ENCODE data around the gene NEDD8. TPM values are rescaled to one million over a fixed set of nuclear protein-coding genes. Genes with fewer than 3 reads are reported as not detected.

NEDD8 gene
- total RNA-seq (259 TPM), polyA plus RNA-seq (214 TPM)
- long read RNA-seq, donor 1, transcript NEDD8-201 (4 exons, 708 nt), result major isoform, 16 of 16 reads
- long read RNA-seq, donor 1, partial matches to known transcripts, result 0 of 16 reads
- long read RNA-seq, donor 1, other reads (novel, unspliced or antisense), result 0 of 16 reads
- long read RNA-seq, donor 2, result 0 reads
- long read RNA-seq, donor 3, transcript NEDD8-203 (3 exons, 653 nt), result minor isoform, 8 of 222 reads
- long read RNA-seq, donor 3, transcript NEDD8-201 (4 exons, 708 nt), result major isoform, 197 of 222 reads
- long read RNA-seq, donor 3, partial matches to known transcripts, result 6 of 222 reads
- long read RNA-seq, donor 3, other reads (novel, unspliced or antisense), result 0 of 222 reads
- long read RNA-seq, donor 4, transcript NEDD8-208 (3 exons, 654 nt), result minor isoform, 6 of 79 reads
- long read RNA-seq, donor 4, transcript NEDD8-201 (4 exons, 708 nt), result major isoform, 67 of 79 reads
- long read RNA-seq, donor 4, partial matches to known transcripts, result 5 of 79 reads
- long read RNA-seq, donor 4, other reads (novel, unspliced or antisense), result 0 of 79 reads
- long read RNA-seq, donor 5, transcript NEDD8-203 (3 exons, 653 nt), result minor isoform, 11 of 272 reads
- long read RNA-seq, donor 5, transcript NEDD8-201 (4 exons, 708 nt), result major isoform, 239 of 272 reads
- long read RNA-seq, donor 5, transcript NEDD8-208 (3 exons, 654 nt), result minor isoform, 5 of 272 reads
- long read RNA-seq, donor 5, partial matches to known transcripts, result 15 of 272 reads
- long read RNA-seq, donor 5, other reads (novel, unspliced or antisense), result 0 of 272 reads
- long read RNA-seq, donor 6, transcript NEDD8-201 (4 exons, 708 nt), result major isoform, 97 of 104 reads
- long read RNA-seq, donor 6, partial matches to known transcripts, result 0 of 104 reads
- long read RNA-seq, donor 6, other reads (novel, unspliced or antisense), result 0 of 104 reads
- long read RNA-seq, donor 7, transcript NEDD8-201 (4 exons, 708 nt), result major isoform, 107 of 195 reads
- long read RNA-seq, donor 7, partial matches to known transcripts, result 57 of 195 reads
- long read RNA-seq, donor 7, other reads (novel, unspliced or antisense), result 23 of 195 reads
- long read RNA-seq, donor 8, transcript NEDD8-201 (4 exons, 708 nt), result major isoform, 40 of 42 reads
- long read RNA-seq, donor 8, partial matches to known transcripts, result 0 of 42 reads
- long read RNA-seq, donor 8, other reads (novel, unspliced or antisense), result 0 of 42 reads
- long read RNA-seq, donor 9, transcript NEDD8-201 (4 exons, 708 nt), result major isoform, 83 of 89 reads
- long read RNA-seq, donor 9, partial matches to known transcripts, result 0 of 89 reads
- long read RNA-seq, donor 9, other reads (novel, unspliced or antisense), result 0 of 89 reads
- long read RNA-seq, donor 10, transcript NEDD8-201 (4 exons, 708 nt), result major isoform, 103 of 110 reads
- long read RNA-seq, donor 10, partial matches to known transcripts, result 0 of 110 reads
- long read RNA-seq, donor 10, other reads (novel, unspliced or antisense), result 0 of 110 reads

GRCh38 chr14:24232121-24232644 lies at the start of gene NEDD8:
NEDD8 (minus strand) TSS chr14:24232367; CDS start chr14:24232267, 100 bp downstream.
- DNase-seq (ENCODE audit: low read depth in 6 of 9, low spot score in 9 of 9), result peak; percentile 81 to 96 (median 89)
- Histone ChIP-seq H3K4me3 (ENCODE audit: low read length in 2 of 2) (peak within 1 kb of the TSS; percentile 66 to 77), H3K27ac (ENCODE audit: low read depth in 1 of 2, low read length in 1 of 2) (peak within 1 kb of the TSS; percentile 91 to 96), H3K9me3 (ENCODE audit: control insufficient read depth in 2 of 2, insufficient read depth in 1 of 2, low read length in 1 of 2) (peaks cover 0 to 4% of the 10 kb centered on the region in 2 donors), H3K36me3 (ENCODE audit: control insufficient read depth in 2 of 2, insufficient read depth in 2 of 2, low read length in 1 of 2) (peaks cover 18 to 28% of the 10 kb centered on the region in 2 donors), H3K4me1 (ENCODE audit: control insufficient read depth in 2 of 2, insufficient read depth in 2 of 2, low read length in 2 of 2) (peaks cover 14 to 22% of the 10 kb centered on the region in 2 donors), H3K27me3 (ENCODE audit: control insufficient read depth in 2 of 2, insufficient read depth in 1 of 2, low read length in 1 of 2) (no peaks in the 10 kb centered on the region)
- under 1% methylated on average over 30 of the region's 30 CpGs for WGBS

DNA sequence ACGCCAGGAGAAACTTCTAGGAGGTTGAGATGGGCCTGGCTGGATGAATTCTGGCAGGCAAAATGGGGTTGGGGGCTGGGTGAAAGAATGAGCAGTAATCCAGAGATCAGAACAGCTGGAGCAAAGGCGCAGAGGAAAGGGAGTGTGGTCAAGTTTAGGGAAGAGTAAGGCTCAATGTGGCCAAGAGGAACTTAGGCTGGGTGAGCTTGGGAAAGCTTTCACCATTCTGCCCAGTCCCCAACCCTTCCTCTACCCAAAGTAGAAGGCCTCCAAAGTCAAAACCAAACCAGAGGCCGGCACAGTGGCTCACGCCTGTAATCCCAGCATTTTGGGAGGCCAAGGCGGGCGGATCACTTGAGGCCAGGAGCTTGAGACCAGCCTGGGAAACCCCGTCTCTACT lies 49.5 kb upstream of the NEDD8 start:
- WGBS, result 97% methylated on average over 7 of the region's 7 CpGs
- Histone ChIP-seq H3K27ac (ENCODE audit: low read depth in 1 of 2, low read length in 1 of 2) (no peak overlapping the region), H3K4me1 (ENCODE audit: control insufficient read depth in 2 of 2, insufficient read depth in 2 of 2, low read length in 2 of 2) (peaks cover 0 to 17% of the 10 kb centered on the region in 2 donors), H3K36me3 (ENCODE audit: control insufficient read depth in 2 of 2, insufficient read depth in 2 of 2, low read length in 1 of 2) (no peaks in the 10 kb centered on the region), H3K4me3 (ENCODE audit: low read length in 2 of 2) (no peak overlapping the region), H3K9me3 (ENCODE audit: control insufficient read depth in 2 of 2, insufficient read depth in 1 of 2, low read length in 1 of 2) (no peaks in the 10 kb centered on the region), H3K27me3 (ENCODE audit: control insufficient read depth in 2 of 2, insufficient read depth in 1 of 2, low read length in 1 of 2) (no peaks in the 10 kb centered on the region)
- no peak for DNase-seq (ENCODE audit: low read depth in 6 of 9, low spot score in 9 of 9)

DNA sequence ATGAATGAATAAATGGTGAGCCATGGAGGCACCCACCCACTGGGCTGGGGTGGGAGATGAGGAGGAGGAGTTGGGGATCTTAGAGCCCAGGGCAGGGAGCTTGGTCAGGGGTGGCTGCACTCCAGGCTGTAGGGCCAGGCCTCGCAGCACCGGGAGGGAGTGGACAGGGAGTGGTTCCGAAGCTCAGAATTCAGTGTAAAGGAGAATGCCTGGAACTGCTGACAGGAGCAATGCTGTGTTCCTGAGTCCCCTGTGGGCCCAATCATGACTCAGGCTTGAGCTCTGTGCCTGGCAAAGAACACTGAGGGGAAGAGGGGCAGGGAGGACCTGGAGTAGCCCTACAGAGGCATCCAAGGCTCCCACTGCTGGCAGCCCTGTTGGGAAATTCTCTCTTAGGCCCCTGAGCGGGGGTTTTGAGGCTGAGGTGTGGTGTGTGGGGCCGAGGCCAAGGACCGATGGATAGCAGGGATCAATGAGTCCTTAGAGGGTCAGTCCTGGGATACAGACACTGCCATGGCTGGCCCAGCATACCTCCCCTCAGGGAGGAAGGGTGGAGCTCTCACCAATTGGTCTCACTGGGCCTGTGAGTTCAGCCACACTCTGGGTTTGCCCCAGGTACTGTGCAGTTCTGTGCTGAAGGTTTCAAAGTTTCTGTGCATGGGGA lies 48.8 kb upstream of the NEDD8 start:
- WGBS, result 98% methylated on average over 6 of the region's 6 CpGs
- H3K9me3 ChIP-seq (ENCODE audit: control insufficient read depth in 2 of 2, insufficient read depth in 1 of 2, low read length in 1 of 2), result no peaks in the 10 kb centered on the region
- no peak overlapping the region for H3K4me3 ChIP-seq (ENCODE audit: low read length in 2 of 2)
- no peaks in the 10 kb centered on the region for H3K27me3 ChIP-seq (ENCODE audit: control insufficient read depth in 2 of 2, insufficient read depth in 1 of 2, low read length in 1 of 2)
- H3K4me1 ChIP-seq (ENCODE audit: control insufficient read depth in 2 of 2, insufficient read depth in 2 of 2, low read length in 2 of 2), result peaks cover 0 to 17% of the 10 kb centered on the region in 2 donors
- no peak for DNase-seq (ENCODE audit: low read depth in 6 of 9, low spot score in 9 of 9)
- H3K36me3 ChIP-seq (ENCODE audit: control insufficient read depth in 2 of 2, insufficient read depth in 2 of 2, low read length in 1 of 2), result no peaks in the 10 kb centered on the region
- no peak overlapping the region for H3K27ac ChIP-seq (ENCODE audit: low read depth in 1 of 2, low read length in 1 of 2)

- Histone ChIP-seq H3K4me1 (ENCODE audit: control insufficient read depth in 2 of 2, insufficient read depth in 2 of 2, low read length in 2 of 2) (peaks cover 0 to 17% of the 10 kb centered on the region in 2 donors), H3K9me3 (ENCODE audit: control insufficient read depth in 2 of 2, insufficient read depth in 1 of 2, low read length in 1 of 2) (no peaks in the 10 kb centered on the region), H3K4me3 (ENCODE audit: low read length in 2 of 2) (no peak overlapping the region), H3K36me3 (ENCODE audit: control insufficient read depth in 2 of 2, insufficient read depth in 2 of 2, low read length in 1 of 2) (no peaks in the 10 kb centered on the region), H3K27me3 (ENCODE audit: control insufficient read depth in 2 of 2, insufficient read depth in 1 of 2, low read length in 1 of 2) (no peaks in the 10 kb centered on the region), H3K27ac (ENCODE audit: low read depth in 1 of 2, low read length in 1 of 2) (no peak overlapping the region)
- 76% methylated on average over 11 of the region's 11 CpGs for WGBS
- peak in 1 of 9 donors; percentile 35 for DNase-seq (ENCODE audit: low read depth in 6 of 9, low spot score in 9 of 9)
These were observed 47.4 kb upstream of the NEDD8 start for GRCh38 chr14:24279301-24280186.

GRCh38 chr14:24278424-24278823 lies 46.3 kb upstream of the NEDD8 start:
- Histone ChIP-seq H3K4me1 (ENCODE audit: control insufficient read depth in 2 of 2, insufficient read depth in 2 of 2, low read length in 2 of 2) (peaks cover 0 to 26% of the 10 kb centered on the region in 2 donors), H3K36me3 (ENCODE audit: control insufficient read depth in 2 of 2, insufficient read depth in 2 of 2, low read length in 1 of 2) (no peaks in the 10 kb centered on the region), H3K27ac (ENCODE audit: low read depth in 1 of 2, low read length in 1 of 2) (no peak overlapping the region), H3K4me3 (ENCODE audit: low read length in 2 of 2) (no peak overlapping the region), H3K9me3 (ENCODE audit: control insufficient read depth in 2 of 2, insufficient read depth in 1 of 2, low read length in 1 of 2) (no peaks in the 10 kb centered on the region), H3K27me3 (ENCODE audit: control insufficient read depth in 2 of 2, insufficient read depth in 1 of 2, low read length in 1 of 2) (no peaks in the 10 kb centered on the region)
- 98% methylated on average over 5 of the region's 5 CpGs for WGBS
- no peak for DNase-seq (ENCODE audit: low read depth in 6 of 9, low spot score in 9 of 9)

- 68% methylated on average over 11 of the region's 11 CpGs for WGBS
- H3K36me3 ChIP-seq (ENCODE audit: control insufficient read depth in 2 of 2, insufficient read depth in 2 of 2, low read length in 1 of 2), result no peaks in the 10 kb centered on the region
- no peaks in the 10 kb centered on the region for H3K27me3 ChIP-seq (ENCODE audit: control insufficient read depth in 2 of 2, insufficient read depth in 1 of 2, low read length in 1 of 2)
- H3K9me3 ChIP-seq (ENCODE audit: control insufficient read depth in 2 of 2, insufficient read depth in 1 of 2, low read length in 1 of 2), result no peaks in the 10 kb centered on the region
- H3K27ac ChIP-seq (ENCODE audit: low read depth in 1 of 2, low read length in 1 of 2), result no peak overlapping the region
- no peak overlapping the region for H3K4me3 ChIP-seq (ENCODE audit: low read length in 2 of 2)
- DNase-seq (ENCODE audit: low read depth in 6 of 9, low spot score in 9 of 9), result no peak
- peaks cover 0 to 26% of the 10 kb centered on the region in 2 donors for H3K4me1 ChIP-seq (ENCODE audit: control insufficient read depth in 2 of 2, insufficient read depth in 2 of 2, low read length in 2 of 2)
These were observed 45.6 kb upstream of the NEDD8 start for GRCh38 chr14:24277606-24278321.

GRCh38 chr14:24277071-24277470 lies 44.9 kb upstream of the NEDD8 start:
- no peak for DNase-seq (ENCODE audit: low read depth in 6 of 9, low spot score in 9 of 9)
- Histone ChIP-seq H3K27me3 (ENCODE audit: control insufficient read depth in 2 of 2, insufficient read depth in 1 of 2, low read length in 1 of 2) (no peaks in the 10 kb centered on the region), H3K4me1 (ENCODE audit: control insufficient read depth in 2 of 2, insufficient read depth in 2 of 2, low read length in 2 of 2) (peaks cover under 1 to 30% of the 10 kb centered on the region in 2 donors), H3K9me3 (ENCODE audit: control insufficient read depth in 2 of 2, insufficient read depth in 1 of 2, low read length in 1 of 2) (no peaks in the 10 kb centered on the region), H3K27ac (ENCODE audit: low read depth in 1 of 2, low read length in 1 of 2) (no peak overlapping the region), H3K4me3 (ENCODE audit: low read length in 2 of 2) (no peak overlapping the region), H3K36me3 (ENCODE audit: control insufficient read depth in 2 of 2, insufficient read depth in 2 of 2, low read length in 1 of 2) (no peaks in the 10 kb centered on the region)
- 97% methylated on average over 6 of the region's 6 CpGs for WGBS
